Hepatocyte (in vitro differentiated cells): Measurements from ENCODE around the gene TNFSF13. TPM values are rescaled to one million over a fixed set of nuclear protein-coding genes. Genes with fewer than 3 reads are reported as not detected.
A peak's percentile ranks its signal among the peaks of the same experiment; 100 is the strongest.

Source experiments
- DNase-seq: peaks from one replicate; pipeline ENCODE4 v3.0.0-alpha.2; 2016; ENCODE audit warnings: low spot score
- H2AFZ ChIP-seq: fragments of 200-600 bp; sonication (generic); 2 replicates; pipeline ENCODE4 v1.6.0; 2016; ENCODE audit warnings: antibody characterized with exemption, mild to moderate bottlenecking
- H3K27ac ChIP-seq: fragments of 200-600 bp; sonication (generic); 2 replicates; pipeline ENCODE4 v1.5.1; 2016; ENCODE audit warnings: mild to moderate bottlenecking
- H3K27me3 ChIP-seq: fragments of 200-600 bp; sonication (generic); 2 replicates; pipeline ENCODE4 v1.6.1; 2016
- H3K36me3 ChIP-seq: fragments of 200-600 bp; sonication (generic); replicated peaks from 2 replicates; pipeline ENCODE4 v1.5.1; 2016; ENCODE audit warnings: low read depth; ENCODE audit not compliant: insufficient read depth
- H3K4me1 ChIP-seq: fragments of 200-600 bp; sonication (generic); 2 replicates; pipeline ENCODE4 v1.5.1; 2016; ENCODE audit warnings: mild to moderate bottlenecking, moderate library complexity; ENCODE audit not compliant: insufficient read depth
- H3K4me2 ChIP-seq: fragments of 200-600 bp; sonication (generic); 2 replicates; pipeline ENCODE4 v1.6.0; 2016
- H3K4me3 ChIP-seq: fragments of 200-600 bp; sonication (generic); 2 replicates; pipeline ENCODE4 v1.5.1; 2016; ENCODE audit warnings: mild to moderate bottlenecking
- H3K79me2 ChIP-seq: fragments of 200-600 bp; sonication (generic); 2 replicates; pipeline ENCODE4 v1.6.0; 2017; ENCODE audit warnings: mild to moderate bottlenecking
- H3K9me2 ChIP-seq: fragments of 200-600 bp; sonication (generic); replicated peaks from 2 replicates; pipeline ENCODE4 v1.6.0; 2017; ENCODE audit warnings: mild to moderate bottlenecking; ENCODE audit not compliant: insufficient read depth
- H3K9me3 ChIP-seq: fragments of 200-600 bp; sonication (generic); 2 replicates; pipeline ENCODE4 v1.5.1; 2016; ENCODE audit warnings: low read depth, mild to moderate bottlenecking
- H4K20me1 ChIP-seq: fragments of 200-600 bp; sonication (generic); 2 replicates; pipeline ENCODE4 v1.6.0; 2016; ENCODE audit warnings: mild to moderate bottlenecking; ENCODE audit not compliant: insufficient read depth, poor library complexity, severe bottlenecking
- CTCF ChIP-seq: fragments of 200-600 bp; sonication (generic); IDR thresholded peaks from 2 replicates; pipeline ENCODE4 v1.5.1; 2016; ENCODE audit warnings: antibody characterized with exemption, mild to moderate bottlenecking; ENCODE audit not compliant: poor library complexity
- EZH2 ChIP-seq: fragments of 200-600 bp; sonication (generic); IDR thresholded peaks from 2 replicates; pipeline ENCODE4 v1.6.1; 2016; ENCODE audit warnings: antibody characterized with exemption, mild to moderate bottlenecking, borderline replicate concordance
- EZH2phosphoT487 ChIP-seq: fragments of 200-600 bp; sonication (generic); IDR thresholded peaks from one replicate; pipeline ENCODE4 v1.6.1; 2018; ENCODE audit warnings: antibody characterized with exemption, mild to moderate bottlenecking, low read depth, moderate library complexity; ENCODE audit not compliant: unreplicated experiment, severe bottlenecking
- WGBS: methylation state at CpG from one replicate; pipeline ENCODE4 v1.1.6; 2016; ENCODE audit warnings: low lambda C conversion rate; ENCODE audit errors: missing lambda C conversion rate; 5-methylcytosine and 5-hydroxymethylcytosine counted together
- polyA plus RNA-seq: library from polyadenylated mRNA; unstranded; fragments of >200 nt; fragmentation: Nextera tagmentation; extraction: Ambion mirVana; gene quantifications from 2 replicates; pipeline ENCODE4 v1.2.1, GENCODE V29; 2016
- total RNA-seq: library from RNA; depleted of rRNA; stranded (reverse); fragments of >200 nt; gene quantifications from 2 replicates; pipeline ENCODE4 v1.2.3, GENCODE V29; 2014

Gene TNFSF13
- total and polyA plus RNA-seq, 2 experiments from 2014 or later = 0.90 to 2.4 TPM

DNA sequence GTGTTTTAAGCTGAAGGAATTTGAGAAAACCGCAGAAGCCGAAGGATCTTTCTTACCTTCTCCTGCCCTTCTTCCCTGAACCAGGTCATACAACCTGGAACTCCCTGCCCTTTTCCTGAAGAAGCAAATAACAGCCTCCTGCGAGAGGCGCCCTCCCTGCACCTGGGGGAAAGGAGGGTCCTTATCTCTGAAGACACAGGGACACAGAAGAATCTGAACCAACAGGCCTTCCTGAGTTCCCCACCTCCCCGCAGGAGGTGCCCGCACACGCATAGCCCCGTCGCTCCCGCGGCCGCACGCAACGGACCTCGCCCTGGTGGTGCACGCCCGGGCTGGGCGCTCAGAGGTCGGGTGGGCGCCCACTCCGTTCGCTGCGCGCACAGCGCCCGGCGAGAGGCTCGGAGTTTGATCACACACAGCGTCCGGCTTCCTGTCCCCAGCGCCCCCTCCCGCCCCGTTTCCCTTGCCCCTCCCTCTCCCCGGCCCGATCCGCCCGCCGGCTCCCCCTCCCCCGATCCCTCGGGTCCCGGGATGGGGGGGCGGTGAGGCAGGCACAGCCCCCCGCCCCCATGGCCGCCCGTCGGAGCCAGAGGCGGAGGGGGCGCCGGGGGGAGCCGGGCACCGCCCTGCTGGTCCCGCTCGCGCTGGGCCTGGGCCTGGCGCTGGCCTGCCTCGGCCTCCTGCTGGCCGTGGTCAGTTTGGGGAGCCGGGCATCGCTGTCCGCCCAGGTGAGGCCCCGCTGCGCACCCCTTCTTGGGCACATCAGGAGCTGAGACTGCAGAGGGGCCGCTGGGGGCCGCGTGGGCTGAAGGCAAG, 9.8 kb upstream of the TNFSF13 start, which contains the start of gene TNFSF12:
Gene TNFSF12 (plus strand): TSS at position 474 of the 816 bp plus-strand sequence. CDS start 96 bp downstream, at position 570.
- no peaks in the 10 kb centered on the region for H3K79me2 ChIP-seq
- no peaks in the 10 kb centered on the region for H3K9me2 ChIP-seq
- 3% methylated on average over 25 of the region's 65 CpGs for WGBS
- H3K27me3 ChIP-seq = no peaks in the 10 kb centered on the region
- peak within 1 kb of the TSS; percentile 77 for H2AFZ ChIP-seq
- no peaks in the 10 kb centered on the region for H3K36me3 ChIP-seq
- no peaks in the 10 kb centered on the region for H4K20me1 ChIP-seq
- TF ChIP-seq CTCF (no peak), EZH2 (no peak), EZH2phosphoT487 (no peak)
- DNase-seq = peak; percentile 77
- H3K4me1 ChIP-seq = peaks cover 24% of the 10 kb centered on the region
- H3K4me3 ChIP-seq = peak within 1 kb of the TSS; percentile 62
- peak within 1 kb of the TSS; percentile 75 for H3K27ac ChIP-seq
- H3K4me2 ChIP-seq = peak within 1 kb of the TSS; percentile 85
- H3K9me3 ChIP-seq = no peaks in the 10 kb centered on the region

GRCh38 chr17:7549401-7550055, 9.0 kb upstream of the TNFSF13 start:
- Histone ChIP-seq H2AFZ (peak overlapping the region; percentile 77), H3K27me3 (no peaks in the 10 kb centered on the region), H3K9me3 (no peaks in the 10 kb centered on the region), H4K20me1 (no peaks in the 10 kb centered on the region), H3K9me2 (no peaks in the 10 kb centered on the region), H3K4me2 (peak overlapping the region; percentile 85), H3K79me2 (no peaks in the 10 kb centered on the region), H3K4me3 (peak overlapping the region; percentile 62), H3K36me3 (no peaks in the 10 kb centered on the region), H3K27ac (peak overlapping the region; percentile 75), H3K4me1 (peaks cover 24% of the 10 kb centered on the region)
- DNase-seq = no peak
- no peak for TF ChIP-seq EZH2phosphoT487
- TF ChIP-seq CTCF = no peak
- no peak for TF ChIP-seq EZH2
- 67% methylated on average over 20 of the region's 20 CpGs for WGBS

DNA sequence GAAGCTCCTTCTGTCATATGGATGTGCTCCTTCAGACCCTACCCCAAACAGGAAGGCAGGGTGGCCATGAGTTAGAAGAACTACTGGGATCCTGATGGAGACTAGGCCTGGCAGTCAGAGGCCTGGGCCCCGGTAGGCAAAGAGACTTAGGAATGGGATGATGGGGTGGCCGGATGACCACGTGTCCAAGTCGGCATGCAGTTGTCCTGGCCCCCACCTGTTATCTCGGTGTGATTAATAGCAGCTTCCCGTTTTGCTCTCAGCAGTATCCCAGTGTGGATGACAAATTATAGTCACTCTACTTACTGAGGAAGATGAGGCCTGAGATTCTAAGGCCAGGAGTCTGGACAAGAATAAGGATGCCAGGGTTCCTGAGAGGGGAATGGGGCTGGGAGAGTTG, 8.2 kb upstream of the TNFSF13 start:
- no peak for TF ChIP-seq EZH2phosphoT487
- no peak for TF ChIP-seq EZH2
- no peak for TF ChIP-seq CTCF
- H3K4me2 ChIP-seq = peak overlapping the region; percentile 85
- peaks cover 24% of the 10 kb centered on the region for H3K4me1 ChIP-seq
- no peaks in the 10 kb centered on the region for H3K27me3 ChIP-seq
- H3K4me3 ChIP-seq = no peak overlapping the region
- H3K27ac ChIP-seq = peak overlapping the region; percentile 75
- DNase-seq = no peak
- no peaks in the 10 kb centered on the region for H3K9me3 ChIP-seq
- no peaks in the 10 kb centered on the region for H4K20me1 ChIP-seq
- H3K79me2 ChIP-seq = no peaks in the 10 kb centered on the region
- H3K36me3 ChIP-seq = no peaks in the 10 kb centered on the region
- H2AFZ ChIP-seq = no peak overlapping the region
- WGBS = 73% methylated on average over 6 of the region's 6 CpGs
- H3K9me2 ChIP-seq = no peaks in the 10 kb centered on the region
